ENCODE results near the gene PLXNA2. TPM values are rescaled to one million over a fixed set of nuclear protein-coding genes. Genes with fewer than 3 reads are reported as not detected.

PLXNA2 gene
- polyA plus RNA-seq, 1 of the 3 experiments (the other 2 are of a cell fraction): 8.5 TPM

DNA sequence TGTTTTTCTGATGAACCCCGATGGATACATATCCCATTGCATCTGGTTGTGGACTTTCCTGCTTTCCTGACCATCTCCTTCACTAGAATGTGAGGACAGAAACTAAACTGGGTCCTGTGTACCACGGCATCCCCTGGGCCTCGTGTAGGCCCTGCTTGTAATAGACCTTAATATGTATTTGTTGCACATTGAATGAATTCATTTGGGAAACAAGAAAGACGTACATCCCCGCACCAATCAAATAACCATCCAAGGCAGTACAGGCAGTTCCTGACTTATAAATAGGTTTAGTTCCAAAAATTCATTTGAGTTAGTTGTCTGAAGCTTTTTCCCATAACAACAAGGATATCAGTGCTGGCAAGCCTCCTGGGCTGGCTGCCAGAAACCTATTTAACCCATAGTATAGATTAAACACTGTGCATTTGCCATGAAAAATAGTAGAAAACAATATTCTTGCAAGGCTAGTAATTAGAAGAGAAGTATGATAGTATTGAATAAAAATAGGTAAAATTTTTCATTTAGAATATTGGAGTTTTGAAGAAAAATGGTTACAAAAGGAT, 251.4 kb downstream of the PLXNA2 start:
- Histone ChIP-seq H3K27ac (ENCODE audit: low read depth in 2 of 2, low read length in 1 of 2) (no peak overlapping the region), H2AFZ (ENCODE audit: low read depth) (no peak overlapping the region), H3K27me3 (ENCODE audit: insufficient read depth) (no peaks in the 10 kb centered on the region), H3K9me2 (no peaks in the 10 kb centered on the region), H4K20me1 (ENCODE audit: insufficient read depth) (no peaks in the 10 kb centered on the region), H3K4me1 (ENCODE audit: control insufficient read depth in 1 of 2, insufficient read depth in 2 of 2, low read depth in 1 of 2, low read length in 1 of 2) (peaks cover 0 to 3% of the 10 kb centered on the region in 2 experiments; a peak in 2 of 4 replicates), H3K9ac (no peak overlapping the region), H3K9me3 (no peaks in the 10 kb centered on the region), H3K4me3 (ENCODE audit: low read depth in 2 of 2, low read length in 1 of 2) (no peak overlapping the region), H3K36me3 (replicated peaks in 1 of 2; ENCODE audit: control insufficient read depth in 1 of 2, insufficient read depth in 2 of 2, low read length in 1 of 2) (no peaks in the 10 kb centered on the region), H3K79me2 (ENCODE audit: insufficient read depth) (no peaks in the 10 kb centered on the region), H3K4me2 (no peak overlapping the region), H3F3A (replicated peaks; ENCODE audit: insufficient read depth) (no peaks in the 10 kb centered on the region)
- no peak for TF ChIP-seq NRF1 (IDR thresholded peaks at IDR 0.05; ENCODE audit: low read depth, low read length)
- TF ChIP-seq FOSL2 (IDR thresholded peaks at IDR 0.05; ENCODE audit: borderline replicate concordance, low read depth): no peak
- TF ChIP-seq POLR2AphosphoS5 (IDR thresholded peaks at IDR 0.05; ENCODE audit: low read depth, low read length): no peak
- TF ChIP-seq MXI1 (IDR thresholded peaks at IDR 0.05; ENCODE audit: low read depth, low read length): no peak
- TF ChIP-seq, protein P1, sequence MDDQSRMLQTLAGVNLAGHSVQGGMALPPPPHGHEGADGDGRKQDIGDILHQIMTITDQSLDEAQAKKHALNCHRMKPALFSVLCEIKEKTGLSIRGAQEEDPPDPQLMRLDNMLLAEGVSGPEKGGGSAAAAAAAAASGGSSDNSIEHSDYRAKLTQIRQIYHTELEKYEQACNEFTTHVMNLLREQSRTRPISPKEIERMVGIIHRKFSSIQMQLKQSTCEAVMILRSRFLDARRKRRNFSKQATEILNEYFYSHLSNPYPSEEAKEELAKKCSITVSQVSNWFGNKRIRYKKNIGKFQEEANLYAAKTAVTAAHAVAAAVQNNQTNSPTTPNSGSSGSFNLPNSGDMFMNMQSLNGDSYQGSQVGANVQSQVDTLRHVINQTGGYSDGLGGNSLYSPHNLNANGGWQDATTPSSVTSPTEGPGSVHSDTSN (IDR thresholded peaks at IDR 0.05): no peak
- no peak for TF ChIP-seq RAD21 (IDR thresholded peaks at IDR 0.05; ENCODE audit: low read length)
- no peak for TF ChIP-seq TAF1 (IDR thresholded peaks at IDR 0.05; ENCODE audit: borderline replicate concordance, low read depth, low read length)
- TF ChIP-seq, protein P2, sequence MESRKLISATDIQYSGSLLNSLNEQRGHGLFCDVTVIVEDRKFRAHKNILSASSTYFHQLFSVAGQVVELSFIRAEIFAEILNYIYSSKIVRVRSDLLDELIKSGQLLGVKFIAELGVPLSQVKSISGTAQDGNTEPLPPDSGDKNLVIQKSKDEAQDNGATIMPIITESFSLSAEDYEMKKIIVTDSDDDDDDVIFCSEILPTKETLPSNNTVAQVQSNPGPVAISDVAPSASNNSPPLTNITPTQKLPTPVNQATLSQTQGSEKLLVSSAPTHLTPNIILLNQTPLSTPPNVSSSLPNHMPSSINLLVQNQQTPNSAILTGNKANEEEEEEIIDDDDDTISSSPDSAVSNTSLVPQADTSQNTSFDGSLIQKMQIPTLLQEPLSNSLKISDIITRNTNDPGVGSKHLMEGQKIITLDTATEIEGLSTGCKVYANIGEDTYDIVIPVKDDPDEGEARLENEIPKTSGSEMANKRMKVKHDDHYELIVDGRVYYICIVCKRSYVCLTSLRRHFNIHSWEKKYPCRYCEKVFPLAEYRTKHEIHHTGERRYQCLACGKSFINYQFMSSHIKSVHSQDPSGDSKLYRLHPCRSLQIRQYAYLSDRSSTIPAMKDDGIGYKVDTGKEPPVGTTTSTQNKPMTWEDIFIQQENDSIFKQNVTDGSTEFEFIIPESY (IDR thresholded peaks at IDR 0.05; ENCODE audit: borderline replicate concordance, low read depth): no peak
- TF ChIP-seq SIN3A (IDR thresholded peaks at IDR 0.05; ENCODE audit: borderline replicate concordance, low read depth, low read length): no peak
- no peak for TF ChIP-seq RFX5 (IDR thresholded peaks at IDR 0.05; ENCODE audit: low read length)
- no peak for TF ChIP-seq EP300 (IDR thresholded peaks at IDR 0.05; ENCODE audit: borderline replicate concordance in 1 of 2, low read depth in 1 of 2, low read length in 1 of 2)
- TF ChIP-seq CHD2 (IDR thresholded peaks at IDR 0.05; ENCODE audit: low read length, partially characterized antibody): no peak
- no peak for TF ChIP-seq GATA2 (CRISPR knock-in tag; IDR thresholded peaks at IDR 0.05)
- TF ChIP-seq, protein P3, sequence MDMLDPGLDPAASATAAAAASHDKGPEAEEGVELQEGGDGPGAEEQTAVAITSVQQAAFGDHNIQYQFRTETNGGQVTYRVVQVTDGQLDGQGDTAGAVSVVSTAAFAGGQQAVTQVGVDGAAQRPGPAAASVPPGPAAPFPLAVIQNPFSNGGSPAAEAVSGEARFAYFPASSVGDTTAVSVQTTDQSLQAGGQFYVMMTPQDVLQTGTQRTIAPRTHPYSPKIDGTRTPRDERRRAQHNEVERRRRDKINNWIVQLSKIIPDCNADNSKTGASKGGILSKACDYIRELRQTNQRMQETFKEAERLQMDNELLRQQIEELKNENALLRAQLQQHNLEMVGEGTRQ (IDR thresholded peaks at IDR 0.05; ENCODE audit: borderline replicate concordance, low read depth, low read length): no peak
- TF ChIP-seq TEAD4 (IDR thresholded peaks at IDR 0.05; ENCODE audit: borderline replicate concordance, insufficient read depth): no peak
- TF ChIP-seq GABPA (IDR thresholded peaks at IDR 0.05; ENCODE audit: low read depth): no peak
- TF ChIP-seq FOXJ3 (CRISPR knock-in tag; IDR thresholded peaks at IDR 0.05): no peak
- no peak for TF ChIP-seq YY1 (IDR thresholded peaks at IDR 0.05; ENCODE audit: low read depth)
- no peak for TF ChIP-seq ELF1 (IDR thresholded peaks at IDR 0.05)
- TF ChIP-seq TCF12 (IDR thresholded peaks at IDR 0.05): no peak
- ChIA-PET POLR2A (no interaction called here), CTCF (interaction anchor here (1.3 to 2.4 kb wide), 6 partner anchors 10 to 247 kb away, joined by 3 to 10 read pairs (median 7); no protein-coding TSS in a partner anchor)
- no peak for DNase-seq
- 68% methylated on average over 5 of the region's 5 CpGs for WGBS (ENCODE audit: low lambda C conversion rate)

Data from SK-N-SH (cell line).